Measurements from ENCODE around the gene TAOK3. TPM values are rescaled to one million over a fixed set of nuclear protein-coding genes. Genes with fewer than 3 reads are reported as not detected.

TAOK3 gene
- total and polyA plus RNA-seq, 2 of the 8 experiments (the other 6 are each of a cell fraction or from before 2014, with no cell fraction given): 5.2 to 9.3 TPM

GRCh38 chr12:118332511-118332910 is 40.2 kb downstream of the TAOK3 start:
- no peak for DNase-seq (ENCODE audit: low read depth in 1 of 2, low spot score in 2 of 2)
- Histone ChIP-seq H4K8ac (ENCODE audit: extremely low read depth, insufficient read depth, low read length) (no peak overlapping the region), H3K9ac (replicated peaks in 1 of 4; ENCODE audit: extremely low read depth in 1 of 4, low read depth in 3 of 4, low read length in 3 of 4) (no peak overlapping the region), H2BK120ac (replicated peaks; ENCODE audit: low read depth, low read length) (no peak overlapping the region), H3K18ac (ENCODE audit: extremely low read depth, low read length) (no peak overlapping the region), H3K4me2 (ENCODE audit: insufficient read depth in 1 of 2, low read depth in 2 of 2, low read length in 2 of 2) (no peak overlapping the region), H3K9me3 (ENCODE audit: insufficient read depth in 2 of 2, low read depth in 1 of 2, low read length in 1 of 2) (no peaks in the 10 kb centered on the region), H2BK20ac (ENCODE audit: low read length) (no peak overlapping the region), H3K79me2 (ENCODE audit: control insufficient read depth in 1 of 2, insufficient read depth in 2 of 2, low read length in 2 of 2) (no peaks in the 10 kb centered on the region), H3K27ac (ENCODE audit: low read depth, low read length) (no peak overlapping the region), H2AFZ (ENCODE audit: low read length) (no peak overlapping the region), H3K4me3 (ENCODE audit: extremely low read depth in 1 of 4, insufficient read depth in 2 of 4, low read depth in 3 of 4, low read length in 4 of 4) (no peak overlapping the region), H3K23ac (ENCODE audit: insufficient read length) (no peak overlapping the region), H2BK12ac (ENCODE audit: low read depth, low read length) (no peak overlapping the region), H3K56ac (replicated peaks; ENCODE audit: insufficient read length, low read depth, low read length) (no peak overlapping the region), H4K91ac (replicated peaks; ENCODE audit: insufficient read length, low read length) (no peak overlapping the region), H4K20me1 (replicated peaks in 1 of 2; ENCODE audit: control insufficient read depth in 1 of 2, insufficient read depth in 2 of 2, low read length in 2 of 2) (no peaks in the 10 kb centered on the region), H4K5ac (ENCODE audit: insufficient read length, low read depth, low read length) (no peak overlapping the region), H3K14ac (ENCODE audit: insufficient read length) (no peak overlapping the region), H2BK15ac (ENCODE audit: low read length) (no peak overlapping the region), H3K23me2 (ENCODE audit: low read depth, low read length) (no peaks in the 10 kb centered on the region), H2BK5ac (ENCODE audit: low read depth, low read length) (no peak overlapping the region), H2AK5ac (ENCODE audit: low read depth, low read length) (no peak overlapping the region), H3K79me1 (ENCODE audit: low read depth, low read length) (no peaks in the 10 kb centered on the region), H3K36me3 (ENCODE audit: control insufficient read depth in 2 of 4, insufficient read depth in 4 of 4, low read length in 3 of 4) (no peaks in the 10 kb centered on the region), H3K4me1 (replicated peaks in 1 of 4; ENCODE audit: control insufficient read depth in 3 of 4, insufficient read depth in 4 of 4, low read length in 3 of 4) (no peaks in the 10 kb centered on the region), H3K4ac (replicated peaks; ENCODE audit: insufficient read length, low read depth, low read length) (no peak overlapping the region), H3K27me3 (replicated peaks in 1 of 4; ENCODE audit: control insufficient read depth in 3 of 4, extremely low read depth in 1 of 4, insufficient read depth in 3 of 4, low read length in 3 of 4) (no peaks in the 10 kb centered on the region)
- 93% methylated on average over 4 of the region's 4 CpGs; no CpG with 5 or more reads in 1 of the 2 experiments for WGBS, 2 experiments (ENCODE audit: extremely low coverage in 1 of 2, insufficient coverage in 1 of 2, insufficient read length in 1 of 2, insufficient replicate concordance in 2 of 2, low coverage in 1 of 2, low lambda C conversion rate in 2 of 2, missing lambda C conversion rate in 1 of 2)
- ChIA-PET POLR2A (ENCODE audit: partially characterized antibody) (no interaction called here), CTCF (ENCODE audit: partially characterized antibody) (interaction anchor here (0.6 to 1.4 kb wide), 3 partner anchors 14 to 79 kb away, joined by 3 read pairs; no protein-coding TSS in a partner anchor)
- no peak for TF ChIP-seq JUND (IDR thresholded peaks at IDR 0.05; ENCODE audit: low read length)
- peak; percentile 53; the same call in 1 of the 2 replicates for TF ChIP-seq CEBPB (IDR thresholded peaks at IDR 0.05; ENCODE audit: low read depth, low read length)
- no peak for FAIRE-seq
